ENCODE data around the gene TEX55.

- TF ChIP-seq CTCF (IDR thresholded peaks at IDR 0.05) (no peak), POLR2AphosphoS5 (IDR thresholded peaks at IDR 0.05; ENCODE audit: low read depth, low read length) (no peak), REST (IDR thresholded peaks at IDR 0.05; ENCODE audit: insufficient read depth in 1 of 2, low read depth in 2 of 2, low read length in 1 of 2) (no peak)
Observed at GRCh38 chr3:119176778-119177177, 30.8 kb downstream of the TEX55 start.
